ENCODE results near the gene NTM.

The NTM gene

GRCh38 chr11:131447277-131447815 lies 76.9 kb downstream of the NTM start:
- H2BK120ac ChIP-seq (ENCODE audit: low read depth, low read length) = no peak overlapping the region
- no peaks in the 10 kb centered on the region for H3K36me3 ChIP-seq (replicated peaks in 1 of 2; ENCODE audit: control insufficient read depth in 2 of 2, insufficient read depth in 2 of 2, low read length in 2 of 2)
- WGBS, 2 donors (ENCODE audit: extremely low coverage in 2 of 2, insufficient read length in 2 of 2, insufficient replicate concordance in 1 of 2) = no CpG with 5 or more reads among the region's 10 CpGs
- H3K9ac ChIP-seq (ENCODE audit: low read depth, low read length, poor library complexity) = no peak overlapping the region
- H3K79me1 ChIP-seq (ENCODE audit: low read depth, low read length) = no peaks in the 10 kb centered on the region
- no peak overlapping the region for H3K18ac ChIP-seq (ENCODE audit: low read length)
- no peak overlapping the region for H4K91ac ChIP-seq (ENCODE audit: low read depth, low read length, poor library complexity)
- H2AFZ ChIP-seq (ENCODE audit: low read length) = no peak overlapping the region
- H3K4me3 ChIP-seq (ENCODE audit: low read length in 2 of 2) = no peak overlapping the region
- no peak overlapping the region for H3K23ac ChIP-seq (ENCODE audit: low read depth, low read length, poor library complexity)
- H3K14ac ChIP-seq (ENCODE audit: low read length) = no peak overlapping the region
- H3K4me2 ChIP-seq (ENCODE audit: insufficient read depth, low read length, poor library complexity, severe bottlenecking) = no peak overlapping the region
- no peak overlapping the region for H2BK12ac ChIP-seq (ENCODE audit: low read length)
- DNase-seq (ENCODE audit: low spot score) = no peak
- H3K9me3 ChIP-seq (replicated peaks in 1 of 2; ENCODE audit: control insufficient read depth in 2 of 2, insufficient read depth in 1 of 2, low read depth in 1 of 2, low read length in 2 of 2) = no peaks in the 10 kb centered on the region
- no peak overlapping the region for H3K27ac ChIP-seq (replicated peaks; ENCODE audit: low read length)
- no peaks in the 10 kb centered on the region for H3K27me3 ChIP-seq (ENCODE audit: control insufficient read depth in 3 of 3, insufficient read depth in 3 of 3, low read depth in 1 of 3, low read length in 3 of 3)
- no peak overlapping the region for H4K8ac ChIP-seq (ENCODE audit: low read depth, low read length)
- H2BK5ac ChIP-seq (ENCODE audit: low read length) = no peak overlapping the region
- H2AK5ac ChIP-seq (ENCODE audit: low read depth, low read length) = no peak overlapping the region
- H2BK15ac ChIP-seq (ENCODE audit: low read length) = no peak overlapping the region
- H3K4ac ChIP-seq (ENCODE audit: low read length) = no peak overlapping the region
- H3K4me1 ChIP-seq (ENCODE audit: control insufficient read depth in 2 of 2, insufficient read depth in 1 of 2, low read depth in 1 of 2, low read length in 2 of 2) = no peaks in the 10 kb centered on the region

GRCh38 chr11:131447898-131448297 lies 77.5 kb downstream of the NTM start:
- no peak overlapping the region for H2AFZ ChIP-seq (ENCODE audit: low read length)
- no peak overlapping the region for H2BK120ac ChIP-seq (ENCODE audit: low read depth, low read length)
- no peaks in the 10 kb centered on the region for H3K27me3 ChIP-seq (ENCODE audit: control insufficient read depth in 3 of 3, insufficient read depth in 3 of 3, low read depth in 1 of 3, low read length in 3 of 3)
- H4K8ac ChIP-seq (ENCODE audit: low read depth, low read length) = no peak overlapping the region
- H2BK12ac ChIP-seq (ENCODE audit: low read length) = no peak overlapping the region
- no peak overlapping the region for H3K14ac ChIP-seq (ENCODE audit: low read length)
- no peak overlapping the region for H3K23ac ChIP-seq (ENCODE audit: low read depth, low read length, poor library complexity)
- peak overlapping the region; percentile 6 for H3K18ac ChIP-seq (ENCODE audit: low read length)
- H3K4me3 ChIP-seq (ENCODE audit: low read length in 2 of 2) = peak overlapping the region in 1 of 2 donors; percentile 1
- H2AK5ac ChIP-seq (ENCODE audit: low read depth, low read length) = no peak overlapping the region
- WGBS, 2 donors (ENCODE audit: extremely low coverage in 2 of 2, insufficient read length in 2 of 2, insufficient replicate concordance in 1 of 2) = no CpG with 5 or more reads among the region's 11 CpGs
- no peaks in the 10 kb centered on the region for H3K9me3 ChIP-seq (replicated peaks in 1 of 2; ENCODE audit: control insufficient read depth in 2 of 2, insufficient read depth in 1 of 2, low read depth in 1 of 2, low read length in 2 of 2)
- no peak overlapping the region for H2BK5ac ChIP-seq (ENCODE audit: low read length)
- H3K9ac ChIP-seq (ENCODE audit: low read depth, low read length, poor library complexity) = no peak overlapping the region
- no peaks in the 10 kb centered on the region for H3K79me1 ChIP-seq (ENCODE audit: low read depth, low read length)
- H3K4me1 ChIP-seq (ENCODE audit: control insufficient read depth in 2 of 2, insufficient read depth in 1 of 2, low read depth in 1 of 2, low read length in 2 of 2) = no peaks in the 10 kb centered on the region
- no peak for DNase-seq (ENCODE audit: low spot score)
- H3K36me3 ChIP-seq (replicated peaks in 1 of 2; ENCODE audit: control insufficient read depth in 2 of 2, insufficient read depth in 2 of 2, low read length in 2 of 2) = no peaks in the 10 kb centered on the region
- H3K4ac ChIP-seq (ENCODE audit: low read length) = no peak overlapping the region
- no peak overlapping the region for H2BK15ac ChIP-seq (ENCODE audit: low read length)
- no peak overlapping the region for H3K27ac ChIP-seq (replicated peaks; ENCODE audit: low read length)
- no peak overlapping the region for H3K4me2 ChIP-seq (ENCODE audit: insufficient read depth, low read length, poor library complexity, severe bottlenecking)
- H4K91ac ChIP-seq (ENCODE audit: low read depth, low read length, poor library complexity) = no peak overlapping the region

- Histone ChIP-seq H3K9me3 (replicated peaks in 1 of 2; ENCODE audit: control insufficient read depth in 2 of 2, insufficient read depth in 1 of 2, low read depth in 1 of 2, low read length in 2 of 2) (no peaks in the 10 kb centered on the region), H2BK15ac (ENCODE audit: low read length) (no peak overlapping the region), H3K4me2 (ENCODE audit: insufficient read depth, low read length, poor library complexity, severe bottlenecking) (no peak overlapping the region), H3K79me1 (ENCODE audit: low read depth, low read length) (no peaks in the 10 kb centered on the region), H3K23ac (ENCODE audit: low read depth, low read length, poor library complexity) (peak overlapping the region; percentile 3), H4K91ac (ENCODE audit: low read depth, low read length, poor library complexity) (no peak overlapping the region), H3K27ac (replicated peaks; ENCODE audit: low read length) (no peak overlapping the region), H3K4ac (ENCODE audit: low read length) (no peak overlapping the region), H4K8ac (ENCODE audit: low read depth, low read length) (no peak overlapping the region), H3K9ac (ENCODE audit: low read depth, low read length, poor library complexity) (no peak overlapping the region), H2AFZ (ENCODE audit: low read length) (no peak overlapping the region), H3K4me1 (ENCODE audit: control insufficient read depth in 2 of 2, insufficient read depth in 1 of 2, low read depth in 1 of 2, low read length in 2 of 2) (no peaks in the 10 kb centered on the region), H2AK5ac (ENCODE audit: low read depth, low read length) (no peak overlapping the region), H2BK5ac (ENCODE audit: low read length) (no peak overlapping the region), H3K27me3 (ENCODE audit: control insufficient read depth in 3 of 3, insufficient read depth in 3 of 3, low read depth in 1 of 3, low read length in 3 of 3) (no peaks in the 10 kb centered on the region), H2BK120ac (ENCODE audit: low read depth, low read length) (no peak overlapping the region), H3K36me3 (replicated peaks in 1 of 2; ENCODE audit: control insufficient read depth in 2 of 2, insufficient read depth in 2 of 2, low read length in 2 of 2) (no peaks in the 10 kb centered on the region), H2BK12ac (ENCODE audit: low read length) (no peak overlapping the region), H3K14ac (ENCODE audit: low read length) (no peak overlapping the region), H3K4me3 (ENCODE audit: low read length in 2 of 2) (no peak overlapping the region), H3K18ac (ENCODE audit: low read length) (peak overlapping the region; percentile 21)
- WGBS, 2 donors (ENCODE audit: extremely low coverage in 2 of 2, insufficient read length in 2 of 2, insufficient replicate concordance in 1 of 2) = no CpG with 5 or more reads among the region's 17 CpGs
- no peak for DNase-seq (ENCODE audit: low spot score)
Measured at GRCh38 chr11:131449036-131450019, 78.9 kb downstream of the NTM start.

- Histone ChIP-seq H2AK5ac (ENCODE audit: low read depth, low read length) (no peak overlapping the region), H3K9me3 (replicated peaks in 1 of 2; ENCODE audit: control insufficient read depth in 2 of 2, insufficient read depth in 1 of 2, low read depth in 1 of 2, low read length in 2 of 2) (no peaks in the 10 kb centered on the region), H3K36me3 (replicated peaks in 1 of 2; ENCODE audit: control insufficient read depth in 2 of 2, insufficient read depth in 2 of 2, low read length in 2 of 2) (no peaks in the 10 kb centered on the region), H3K14ac (ENCODE audit: low read length) (no peak overlapping the region), H3K4me1 (ENCODE audit: control insufficient read depth in 2 of 2, insufficient read depth in 1 of 2, low read depth in 1 of 2, low read length in 2 of 2) (no peaks in the 10 kb centered on the region), H3K4me2 (ENCODE audit: insufficient read depth, low read length, poor library complexity, severe bottlenecking) (no peak overlapping the region), H3K23ac (ENCODE audit: low read depth, low read length, poor library complexity) (no peak overlapping the region), H4K91ac (ENCODE audit: low read depth, low read length, poor library complexity) (no peak overlapping the region), H3K27me3 (ENCODE audit: control insufficient read depth in 3 of 3, insufficient read depth in 3 of 3, low read depth in 1 of 3, low read length in 3 of 3) (no peaks in the 10 kb centered on the region), H3K4ac (ENCODE audit: low read length) (no peak overlapping the region), H2BK12ac (ENCODE audit: low read length) (no peak overlapping the region), H4K8ac (ENCODE audit: low read depth, low read length) (no peak overlapping the region), H2BK15ac (ENCODE audit: low read length) (no peak overlapping the region), H3K4me3 (ENCODE audit: low read length in 2 of 2) (no peak overlapping the region), H3K9ac (ENCODE audit: low read depth, low read length, poor library complexity) (no peak overlapping the region), H3K27ac (replicated peaks; ENCODE audit: low read length) (no peak overlapping the region), H2BK5ac (ENCODE audit: low read length) (no peak overlapping the region), H3K18ac (ENCODE audit: low read length) (no peak overlapping the region), H2AFZ (ENCODE audit: low read length) (no peak overlapping the region), H3K79me1 (ENCODE audit: low read depth, low read length) (no peaks in the 10 kb centered on the region), H2BK120ac (ENCODE audit: low read depth, low read length) (no peak overlapping the region)
- WGBS, 2 donors (ENCODE audit: extremely low coverage in 2 of 2, insufficient read length in 2 of 2, insufficient replicate concordance in 1 of 2) = no CpG with 5 or more reads among the region's 5 CpGs
- DNase-seq (ENCODE audit: low spot score) = no peak
Measured at GRCh38 chr11:131454490-131454889, 84.1 kb downstream of the NTM start.

All from neuronal stem cell (in vitro differentiated cells).